ENCODE results near the gene KIF1A. TPM values are rescaled to one million over a fixed set of nuclear protein-coding genes. Genes with fewer than 3 reads are reported as not detected.

The KIF1A gene
- total RNA-seq, 1 donor: not detected

DNA sequence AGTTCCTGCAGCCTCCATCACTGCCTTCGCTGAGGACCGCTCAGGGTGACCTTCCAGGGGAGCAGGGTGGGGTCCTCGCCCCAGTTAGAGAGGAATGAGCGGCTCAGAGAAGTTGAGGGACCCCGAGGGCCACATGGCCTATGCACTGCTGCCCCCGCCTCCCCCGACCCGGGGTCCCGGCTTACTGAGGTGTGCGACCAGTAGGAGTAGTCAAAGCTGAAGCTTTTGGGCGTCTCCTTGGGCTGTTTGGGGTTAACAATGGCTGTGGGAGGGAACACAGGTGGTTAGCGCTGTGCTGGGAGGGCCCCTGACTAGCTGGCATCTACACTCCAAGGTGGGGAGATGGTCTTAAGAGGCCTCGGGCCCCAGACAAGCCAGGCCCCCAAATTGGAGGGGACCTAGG is 31.0 kb downstream of the KIF1A start:
- Histone ChIP-seq H3K36me3 (ENCODE audit: insufficient read depth, low read length) (no peaks in the 10 kb centered on the region), H3K4me2 (ENCODE audit: insufficient read depth, low read length) (no peak overlapping the region), H3K9me3 (ENCODE audit: low read depth, low read length) (no peaks in the 10 kb centered on the region), H3K4me3 (ENCODE audit: insufficient read depth, low read length) (no peak overlapping the region), H3K27ac (ENCODE audit: low read depth, low read length) (no peak overlapping the region), H2AFZ (ENCODE audit: low read length) (no peak overlapping the region), H3K79me2 (ENCODE audit: insufficient read depth, low read length) (no peaks in the 10 kb centered on the region), H3K4me1 (ENCODE audit: insufficient read depth, low read length) (no peaks in the 10 kb centered on the region), H4K20me1 (ENCODE audit: insufficient read depth, low read length) (no peaks in the 10 kb centered on the region), H3K27me3 (ENCODE audit: insufficient read depth, low read length) (no peaks in the 10 kb centered on the region)
- DNase-seq (ENCODE audit: insufficient read length, low spot score, missing footprints): no peak
- TF ChIP-seq, protein P1, sequence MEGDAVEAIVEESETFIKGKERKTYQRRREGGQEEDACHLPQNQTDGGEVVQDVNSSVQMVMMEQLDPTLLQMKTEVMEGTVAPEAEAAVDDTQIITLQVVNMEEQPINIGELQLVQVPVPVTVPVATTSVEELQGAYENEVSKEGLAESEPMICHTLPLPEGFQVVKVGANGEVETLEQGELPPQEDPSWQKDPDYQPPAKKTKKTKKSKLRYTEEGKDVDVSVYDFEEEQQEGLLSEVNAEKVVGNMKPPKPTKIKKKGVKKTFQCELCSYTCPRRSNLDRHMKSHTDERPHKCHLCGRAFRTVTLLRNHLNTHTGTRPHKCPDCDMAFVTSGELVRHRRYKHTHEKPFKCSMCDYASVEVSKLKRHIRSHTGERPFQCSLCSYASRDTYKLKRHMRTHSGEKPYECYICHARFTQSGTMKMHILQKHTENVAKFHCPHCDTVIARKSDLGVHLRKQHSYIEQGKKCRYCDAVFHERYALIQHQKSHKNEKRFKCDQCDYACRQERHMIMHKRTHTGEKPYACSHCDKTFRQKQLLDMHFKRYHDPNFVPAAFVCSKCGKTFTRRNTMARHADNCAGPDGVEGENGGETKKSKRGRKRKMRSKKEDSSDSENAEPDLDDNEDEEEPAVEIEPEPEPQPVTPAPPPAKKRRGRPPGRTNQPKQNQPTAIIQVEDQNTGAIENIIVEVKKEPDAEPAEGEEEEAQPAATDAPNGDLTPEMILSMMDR (IDR thresholded peaks at IDR 0.05; ENCODE audit: extremely low read depth, low read depth, low read length): no peak

DNA sequence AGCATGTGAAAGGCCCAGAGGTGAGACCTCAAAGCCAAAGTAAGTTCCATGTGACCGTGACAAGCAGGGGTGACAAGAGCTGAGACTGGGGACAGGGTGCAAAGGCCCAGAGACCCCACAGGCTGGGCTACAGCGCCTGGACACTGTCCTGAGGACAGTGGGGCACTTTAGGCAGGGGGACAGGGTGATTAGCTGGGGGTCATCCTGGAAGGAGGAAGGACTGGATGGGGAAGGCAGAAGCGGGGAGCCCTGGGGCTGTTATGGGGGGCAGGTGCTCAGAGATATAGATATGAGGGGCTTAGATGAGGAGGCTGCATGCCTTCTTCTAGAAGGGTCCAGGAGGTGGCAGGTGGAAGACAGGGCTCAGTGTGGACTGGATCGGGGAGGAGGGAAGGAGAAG is 31.5 kb downstream of the KIF1A start:
- no peaks in the 10 kb centered on the region for H3K36me3 ChIP-seq (ENCODE audit: insufficient read depth, low read length)
- no peak overlapping the region for H3K4me2 ChIP-seq (ENCODE audit: insufficient read depth, low read length)
- TF ChIP-seq, protein P1 (IDR thresholded peaks at IDR 0.05; ENCODE audit: extremely low read depth, low read depth, low read length): no peak
- H3K27me3 ChIP-seq (ENCODE audit: insufficient read depth, low read length): no peaks in the 10 kb centered on the region
- H2AFZ ChIP-seq (ENCODE audit: low read length): no peak overlapping the region
- H3K4me3 ChIP-seq (ENCODE audit: insufficient read depth, low read length): no peak overlapping the region
- H4K20me1 ChIP-seq (ENCODE audit: insufficient read depth, low read length): no peaks in the 10 kb centered on the region
- peak; percentile 82 for DNase-seq (ENCODE audit: insufficient read length, low spot score, missing footprints)
- H3K9me3 ChIP-seq (ENCODE audit: low read depth, low read length): no peaks in the 10 kb centered on the region
- H3K4me1 ChIP-seq (ENCODE audit: insufficient read depth, low read length): no peaks in the 10 kb centered on the region
- no peak overlapping the region for H3K27ac ChIP-seq (ENCODE audit: low read depth, low read length)
- H3K79me2 ChIP-seq (ENCODE audit: insufficient read depth, low read length): no peaks in the 10 kb centered on the region

DNA sequence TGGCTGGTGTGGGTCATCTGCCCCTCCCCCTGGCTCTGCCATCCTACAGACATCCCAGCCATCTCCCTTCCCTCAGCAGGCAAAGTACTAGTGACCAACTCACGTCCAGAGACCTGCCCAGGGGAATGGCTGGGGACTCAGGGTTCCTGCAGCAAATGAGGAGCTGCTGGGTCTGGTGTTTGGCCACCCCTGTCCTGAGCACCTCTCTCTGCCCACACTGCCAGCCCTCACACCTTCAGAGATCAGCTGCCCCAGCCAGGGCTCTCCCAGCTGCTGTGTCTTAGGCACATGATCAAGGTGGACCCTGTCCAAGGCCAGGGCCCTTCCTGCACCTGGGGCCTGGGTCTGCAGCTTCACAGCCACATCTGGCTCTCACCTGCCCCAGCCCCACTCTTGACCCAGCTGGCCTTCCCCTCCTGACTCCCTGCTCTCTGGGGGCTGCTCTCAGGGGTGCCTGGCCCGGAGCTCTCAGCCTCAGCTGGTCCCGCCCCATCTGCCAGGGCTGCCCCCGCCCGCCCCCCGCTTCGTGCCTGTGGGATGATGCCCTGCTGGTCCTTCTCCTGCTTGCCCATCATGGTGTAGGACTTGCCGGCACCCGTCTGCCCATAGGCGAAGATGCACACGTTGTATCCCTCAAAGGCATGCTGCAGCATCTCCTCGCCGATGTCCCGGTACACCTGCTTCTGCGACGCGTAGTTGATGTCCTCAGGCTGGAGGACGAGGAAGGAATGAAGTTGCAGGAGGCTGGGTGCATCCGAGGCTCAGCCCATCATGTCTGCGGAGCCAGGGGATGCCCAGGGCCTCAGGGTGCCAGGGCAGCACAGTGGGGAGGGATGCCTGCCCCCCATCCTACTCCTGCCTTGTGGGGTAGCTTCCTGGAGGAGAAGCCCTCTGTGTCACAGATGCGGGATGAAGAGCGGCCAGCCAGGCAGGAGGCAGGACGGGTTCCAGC is 32.2 kb downstream of the KIF1A start:
- no peaks in the 10 kb centered on the region for H3K79me2 ChIP-seq (ENCODE audit: insufficient read depth, low read length)
- H3K4me2 ChIP-seq (ENCODE audit: insufficient read depth, low read length): no peak overlapping the region
- peak; percentile 77 for DNase-seq (ENCODE audit: insufficient read length, low spot score, missing footprints)
- no peak overlapping the region for H2AFZ ChIP-seq (ENCODE audit: low read length)
- no peak overlapping the region for H3K27ac ChIP-seq (ENCODE audit: low read depth, low read length)
- no peaks in the 10 kb centered on the region for H3K9me3 ChIP-seq (ENCODE audit: low read depth, low read length)
- H3K27me3 ChIP-seq (ENCODE audit: insufficient read depth, low read length): no peaks in the 10 kb centered on the region
- H3K36me3 ChIP-seq (ENCODE audit: insufficient read depth, low read length): no peaks in the 10 kb centered on the region
- H3K4me3 ChIP-seq (ENCODE audit: insufficient read depth, low read length): no peak overlapping the region
- TF ChIP-seq, protein P1 (IDR thresholded peaks at IDR 0.05; ENCODE audit: extremely low read depth, low read depth, low read length): no peak
- no peaks in the 10 kb centered on the region for H3K4me1 ChIP-seq (ENCODE audit: insufficient read depth, low read length)
- H4K20me1 ChIP-seq (ENCODE audit: insufficient read depth, low read length): no peaks in the 10 kb centered on the region

DNA sequence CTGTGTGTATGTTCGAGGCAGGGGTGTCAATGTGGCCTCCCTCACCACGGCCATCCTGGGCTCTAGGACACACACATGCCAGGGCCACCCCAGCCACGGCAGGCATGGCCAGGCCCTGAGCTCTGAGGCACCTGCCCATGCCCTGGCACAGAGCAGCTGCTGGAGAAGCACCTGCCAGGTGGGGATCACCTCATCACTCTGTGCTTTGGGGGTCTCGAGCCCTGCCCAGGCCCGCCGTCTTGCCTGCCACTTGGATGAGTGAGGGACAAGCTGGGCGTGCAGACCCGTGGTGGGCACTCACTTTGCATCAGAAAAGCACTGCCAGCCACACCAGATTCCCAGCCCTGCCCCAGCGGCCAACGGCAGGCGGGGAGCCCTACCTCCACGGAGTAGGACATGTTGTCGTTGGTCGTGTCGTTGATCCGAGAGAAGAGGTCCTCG is 33.1 kb downstream of the KIF1A start:
- no peaks in the 10 kb centered on the region for H3K36me3 ChIP-seq (ENCODE audit: insufficient read depth, low read length)
- no peaks in the 10 kb centered on the region for H3K9me3 ChIP-seq (ENCODE audit: low read depth, low read length)
- no peak overlapping the region for H3K27ac ChIP-seq (ENCODE audit: low read depth, low read length)
- no peak overlapping the region for H2AFZ ChIP-seq (ENCODE audit: low read length)
- peak; percentile 88 for DNase-seq (ENCODE audit: insufficient read length, low spot score, missing footprints)
- no peak overlapping the region for H3K4me3 ChIP-seq (ENCODE audit: insufficient read depth, low read length)
- H3K79me2 ChIP-seq (ENCODE audit: insufficient read depth, low read length): no peaks in the 10 kb centered on the region
- no peaks in the 10 kb centered on the region for H4K20me1 ChIP-seq (ENCODE audit: insufficient read depth, low read length)
- TF ChIP-seq, protein P1 (IDR thresholded peaks at IDR 0.05; ENCODE audit: extremely low read depth, low read depth, low read length): no peak
- H3K27me3 ChIP-seq (ENCODE audit: insufficient read depth, low read length): no peaks in the 10 kb centered on the region
- no peaks in the 10 kb centered on the region for H3K4me1 ChIP-seq (ENCODE audit: insufficient read depth, low read length)
- no peak overlapping the region for H3K4me2 ChIP-seq (ENCODE audit: insufficient read depth, low read length)

All from osteoblast (primary cell).